ENCODE data around the gene ARHGEF6.

GRCh38 chrX:136665258-136665900 is 115.4 kb downstream of the ARHGEF6 start:
- TF ChIP-seq, protein P1, sequence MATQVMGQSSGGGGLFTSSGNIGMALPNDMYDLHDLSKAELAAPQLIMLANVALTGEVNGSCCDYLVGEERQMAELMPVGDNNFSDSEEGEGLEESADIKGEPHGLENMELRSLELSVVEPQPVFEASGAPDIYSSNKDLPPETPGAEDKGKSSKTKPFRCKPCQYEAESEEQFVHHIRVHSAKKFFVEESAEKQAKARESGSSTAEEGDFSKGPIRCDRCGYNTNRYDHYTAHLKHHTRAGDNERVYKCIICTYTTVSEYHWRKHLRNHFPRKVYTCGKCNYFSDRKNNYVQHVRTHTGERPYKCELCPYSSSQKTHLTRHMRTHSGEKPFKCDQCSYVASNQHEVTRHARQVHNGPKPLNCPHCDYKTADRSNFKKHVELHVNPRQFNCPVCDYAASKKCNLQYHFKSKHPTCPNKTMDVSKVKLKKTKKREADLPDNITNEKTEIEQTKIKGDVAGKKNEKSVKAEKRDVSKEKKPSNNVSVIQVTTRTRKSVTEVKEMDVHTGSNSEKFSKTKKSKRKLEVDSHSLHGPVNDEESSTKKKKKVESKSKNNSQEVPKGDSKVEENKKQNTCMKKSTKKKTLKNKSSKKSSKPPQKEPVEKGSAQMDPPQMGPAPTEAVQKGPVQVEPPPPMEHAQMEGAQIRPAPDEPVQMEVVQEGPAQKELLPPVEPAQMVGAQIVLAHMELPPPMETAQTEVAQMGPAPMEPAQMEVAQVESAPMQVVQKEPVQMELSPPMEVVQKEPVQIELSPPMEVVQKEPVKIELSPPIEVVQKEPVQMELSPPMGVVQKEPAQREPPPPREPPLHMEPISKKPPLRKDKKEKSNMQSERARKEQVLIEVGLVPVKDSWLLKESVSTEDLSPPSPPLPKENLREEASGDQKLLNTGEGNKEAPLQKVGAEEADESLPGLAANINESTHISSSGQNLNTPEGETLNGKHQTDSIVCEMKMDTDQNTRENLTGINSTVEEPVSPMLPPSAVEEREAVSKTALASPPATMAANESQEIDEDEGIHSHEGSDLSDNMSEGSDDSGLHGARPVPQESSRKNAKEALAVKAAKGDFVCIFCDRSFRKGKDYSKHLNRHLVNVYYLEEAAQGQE (IDR thresholded peaks at IDR 0.05; ENCODE audit: insufficient read depth in 1 of 2, low read depth in 2 of 2, low read length in 2 of 2), result no peak
- TF ChIP-seq POLR2AphosphoS5 (IDR thresholded peaks at IDR 0.05; ENCODE audit: low read depth, low read length), result no peak
- no peak for TF ChIP-seq TAF1 (IDR thresholded peaks at IDR 0.05; ENCODE audit: borderline replicate concordance, insufficient read depth, low read length)
- TF ChIP-seq SIN3A (IDR thresholded peaks at IDR 0.05; ENCODE audit: borderline replicate concordance, insufficient read depth, low read length), result no peak
